Middle frontal gyrus (tissue), 1 donor: ENCODE data around the gene KCNJ18.
"Not testable (repeated sequence)": the region's sequence is repeated elsewhere in the genome, so short reads cannot be mapped to it uniquely, and the experiment has no call there.

Experiments
- DNase-seq: peaks from one replicate; pipeline ENCODE4 v3.0.0-alpha.2; 2015; ENCODE audit warnings: low spot score; ENCODE audit errors: extremely low spot score

KCNJ18 gene

GRCh38 chr17:21670361-21671155, 21.8 kb upstream of the KCNJ18 start:
- not testable (repeated sequence) for DNase-seq

- not testable (repeated sequence) for DNase-seq
Measured at GRCh38 chr17:21671437-21671836, 20.9 kb upstream of the KCNJ18 start.

GRCh38 chr17:21671871-21672270, 20.5 kb upstream of the KCNJ18 start:
- not testable (repeated sequence) for DNase-seq

- DNase-seq, result not testable (repeated sequence)
Measured at GRCh38 chr17:21673451-21674241, 18.7 kb upstream of the KCNJ18 start.

- DNase-seq, result no peak
Measured at GRCh38 chr17:21674242-21674731, 18.0 kb upstream of the KCNJ18 start.

GRCh38 chr17:21674891-21675738, 17.2 kb upstream of the KCNJ18 start:
- not testable (repeated sequence) for DNase-seq

- DNase-seq, result not testable (repeated sequence)
Measured at GRCh38 chr17:21675739-21676130, 16.6 kb upstream of the KCNJ18 start.

GRCh38 chr17:21676281-21677111, 15.8 kb upstream of the KCNJ18 start:
- DNase-seq, result no peak

- DNase-seq, result no peak
Measured at GRCh38 chr17:21677126-21677910, 15.0 kb upstream of the KCNJ18 start.

- no peak for DNase-seq
Measured at GRCh38 chr17:21677911-21678310, 14.4 kb upstream of the KCNJ18 start.

GRCh38 chr17:21678393-21679081, 13.8 kb upstream of the KCNJ18 start:
- no peak for DNase-seq

GRCh38 chr17:21679256-21680146, 12.8 kb upstream of the KCNJ18 start:
- no peak for DNase-seq

- DNase-seq, result no peak
Measured at GRCh38 chr17:21680366-21680765, 12.0 kb upstream of the KCNJ18 start.

GRCh38 chr17:21680850-21681351, 11.4 kb upstream of the KCNJ18 start:
- not testable (repeated sequence) for DNase-seq

GRCh38 chr17:21681576-21681975, 10.7 kb upstream of the KCNJ18 start:
- DNase-seq, result not testable (repeated sequence)

GRCh38 chr17:21682130-21682529, 10.2 kb upstream of the KCNJ18 start:
- DNase-seq, result not testable (repeated sequence)

GRCh38 chr17:21683142-21683712, 9.1 kb upstream of the KCNJ18 start:
- DNase-seq, result not testable (repeated sequence)
